Panc1 (cell line): ENCODE measurements around the gene ERC2.

Experiments
- POLR2AphosphoS5 ChIP-seq: IDR thresholded peaks from 2 replicates; pipeline ENCODE4 v1.6.1; 2012; ENCODE audit warnings: mild to moderate bottlenecking, low read depth, low read length, moderate library complexity
- REST ChIP-seq, 2 experiments: IDR thresholded peaks; 2 replicates each; pipeline ENCODE4 v1.6.1; 2011 to 2012; ENCODE audit warnings: low read depth in 2 of 2, control low read depth in 1 of 2, low read length in 1 of 2, mild to moderate bottlenecking in 1 of 2, moderate library complexity in 1 of 2; ENCODE audit not compliant: insufficient read depth in 1 of 2
- TCF7L2 ChIP-seq: IDR thresholded peaks from 2 replicates; pipeline ENCODE4 v1.6.1; 2011; ENCODE audit warnings: mild to moderate bottlenecking, low read depth, low read length, inconsistent platforms
- TF ChIP-seq, protein P1 (sequence below): fragments of 450-650 bp; IDR thresholded peaks from 2 replicates; pipeline ENCODE4 v1.5.1; 2017; ENCODE audit warnings: mild to moderate bottlenecking

- TF ChIP-seq, protein P1, sequence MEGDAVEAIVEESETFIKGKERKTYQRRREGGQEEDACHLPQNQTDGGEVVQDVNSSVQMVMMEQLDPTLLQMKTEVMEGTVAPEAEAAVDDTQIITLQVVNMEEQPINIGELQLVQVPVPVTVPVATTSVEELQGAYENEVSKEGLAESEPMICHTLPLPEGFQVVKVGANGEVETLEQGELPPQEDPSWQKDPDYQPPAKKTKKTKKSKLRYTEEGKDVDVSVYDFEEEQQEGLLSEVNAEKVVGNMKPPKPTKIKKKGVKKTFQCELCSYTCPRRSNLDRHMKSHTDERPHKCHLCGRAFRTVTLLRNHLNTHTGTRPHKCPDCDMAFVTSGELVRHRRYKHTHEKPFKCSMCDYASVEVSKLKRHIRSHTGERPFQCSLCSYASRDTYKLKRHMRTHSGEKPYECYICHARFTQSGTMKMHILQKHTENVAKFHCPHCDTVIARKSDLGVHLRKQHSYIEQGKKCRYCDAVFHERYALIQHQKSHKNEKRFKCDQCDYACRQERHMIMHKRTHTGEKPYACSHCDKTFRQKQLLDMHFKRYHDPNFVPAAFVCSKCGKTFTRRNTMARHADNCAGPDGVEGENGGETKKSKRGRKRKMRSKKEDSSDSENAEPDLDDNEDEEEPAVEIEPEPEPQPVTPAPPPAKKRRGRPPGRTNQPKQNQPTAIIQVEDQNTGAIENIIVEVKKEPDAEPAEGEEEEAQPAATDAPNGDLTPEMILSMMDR = no peak
- no peak for TF ChIP-seq REST (IDR thresholded peaks at IDR 0.05; ENCODE audit: insufficient read depth in 1 of 2, low read depth in 2 of 2, low read length in 1 of 2)
- TF ChIP-seq TCF7L2 = no peak
- TF ChIP-seq POLR2AphosphoS5 = no peak
Observed at GRCh38 chr3:55728461-55729100, 739.7 kb downstream of the ERC2 start.
